Activated naive CD8-positive, alpha-beta T cell (primary cell): ENCODE results near the gene SHC3.
A peak's percentile ranks its signal among the peaks of the same experiment; 100 is the strongest.
"Not testable (repeated sequence)": the region's sequence is repeated elsewhere in the genome, so short reads cannot be mapped to it uniquely, and the experiment has no call there.

ENCODE experiments used
- H3K27ac Mint-ChIP-seq: one replicate; pipeline ENCODE4 v1.8.0; 2021; ENCODE audit warnings: mixed read lengths
- H3K27me3 Mint-ChIP-seq: one replicate; pipeline ENCODE4 v1.8.0; 2021; ENCODE audit warnings: mixed read lengths
- H3K36me3 Mint-ChIP-seq: one replicate; pipeline ENCODE4 v1.8.0; 2021; ENCODE audit warnings: mixed read lengths
- H3K4me1 Mint-ChIP-seq: one replicate; pipeline ENCODE4 v1.8.0; 2021; ENCODE audit warnings: low read depth, mixed read lengths
- H3K4me3 Mint-ChIP-seq: one replicate; pipeline ENCODE4 v1.8.0; 2021; ENCODE audit warnings: mild to moderate bottlenecking, mixed read lengths
- H3K9me3 Mint-ChIP-seq: one replicate; pipeline ENCODE4 v1.8.0; 2021; ENCODE audit warnings: low read depth, mixed read lengths

SHC3 gene

GRCh38 chr9:89177944-89178829 lies at the start of gene SHC3:
TSS of gene SHC3 (minus strand) at chr9:89178818. CDS start at chr9:89178460, 358 bp downstream.
- Mint-ChIP-seq H3K27me3 (peaks cover 36% of the 10 kb centered on the region), H3K4me3 (peak within 1 kb of the TSS; percentile 80), H3K9me3 (no peaks in the 10 kb centered on the region), H3K36me3 (no peaks in the 10 kb centered on the region), H3K27ac (no peak within 1 kb of the TSS), H3K4me1 (peaks cover 26% of the 10 kb centered on the region)

GRCh38 chr9:89225991-89226471 lies 47.4 kb upstream of the SHC3 start:
- no peaks in the 10 kb centered on the region for H3K36me3 Mint-ChIP-seq
- H3K27me3 Mint-ChIP-seq = peaks cover 3% of the 10 kb centered on the region
- H3K4me3 Mint-ChIP-seq = no peak overlapping the region
- H3K9me3 Mint-ChIP-seq = peaks cover 1% of the 10 kb centered on the region
- H3K4me1 Mint-ChIP-seq = no peaks in the 10 kb centered on the region
- H3K27ac Mint-ChIP-seq = no peak overlapping the region

GRCh38 chr9:89225587-89225986 lies 47.0 kb upstream of the SHC3 start:
- H3K4me3 Mint-ChIP-seq = no peak overlapping the region
- peaks cover 3% of the 10 kb centered on the region for H3K27me3 Mint-ChIP-seq
- H3K27ac Mint-ChIP-seq = no peak overlapping the region
- H3K9me3 Mint-ChIP-seq = no peaks in the 10 kb centered on the region
- H3K4me1 Mint-ChIP-seq = no peaks in the 10 kb centered on the region
- H3K36me3 Mint-ChIP-seq = no peaks in the 10 kb centered on the region

- H3K4me3 Mint-ChIP-seq = no peak overlapping the region
- H3K27me3 Mint-ChIP-seq = peaks cover 3% of the 10 kb centered on the region
Measured at GRCh38 chr9:89225036-89225435, 46.4 kb upstream of the SHC3 start.

GRCh38 chr9:89224633-89225032 lies 46.0 kb upstream of the SHC3 start:
- no peaks in the 10 kb centered on the region for H3K9me3 Mint-ChIP-seq
- H3K4me1 Mint-ChIP-seq = no peaks in the 10 kb centered on the region
- H3K36me3 Mint-ChIP-seq = no peaks in the 10 kb centered on the region
- no peak overlapping the region for H3K27ac Mint-ChIP-seq
- H3K27me3 Mint-ChIP-seq = peaks cover 3% of the 10 kb centered on the region
- H3K4me3 Mint-ChIP-seq = no peak overlapping the region

More at GRCh38 chr9:89225036-89225435, 46.4 kb upstream of the SHC3 start:
- Mint-ChIP-seq H3K27ac (no peak overlapping the region), H3K9me3 (no peaks in the 10 kb centered on the region), H3K4me1 (no peaks in the 10 kb centered on the region), H3K36me3 (no peaks in the 10 kb centered on the region)

- Mint-ChIP-seq H3K4me3 (no peak overlapping the region), H3K27ac (no peak overlapping the region), H3K4me1 (no peaks in the 10 kb centered on the region), H3K9me3 (no peaks in the 10 kb centered on the region), H3K27me3 (peaks cover 3% of the 10 kb centered on the region), H3K36me3 (no peaks in the 10 kb centered on the region)
Measured at GRCh38 chr9:89223396-89223977, 44.9 kb upstream of the SHC3 start.

- H3K4me1 Mint-ChIP-seq = no peaks in the 10 kb centered on the region
- H3K27ac Mint-ChIP-seq = no peak overlapping the region
- peaks cover 1% of the 10 kb centered on the region for H3K27me3 Mint-ChIP-seq
- H3K36me3 Mint-ChIP-seq = no peaks in the 10 kb centered on the region
- no peak overlapping the region for H3K4me3 Mint-ChIP-seq
- H3K9me3 Mint-ChIP-seq = no peaks in the 10 kb centered on the region
Measured at GRCh38 chr9:89219637-89220036, 41.0 kb upstream of the SHC3 start.

GRCh38 chr9:89218040-89218928 lies 39.7 kb upstream of the SHC3 start:
- no peak overlapping the region for H3K4me3 Mint-ChIP-seq
- no peaks in the 10 kb centered on the region for H3K36me3 Mint-ChIP-seq
- H3K27me3 Mint-ChIP-seq = peaks cover 1% of the 10 kb centered on the region
- H3K9me3 Mint-ChIP-seq = no peaks in the 10 kb centered on the region
- no peaks in the 10 kb centered on the region for H3K4me1 Mint-ChIP-seq
- H3K27ac Mint-ChIP-seq = no peak overlapping the region

- no peaks in the 10 kb centered on the region for H3K9me3 Mint-ChIP-seq
- no peaks in the 10 kb centered on the region for H3K4me1 Mint-ChIP-seq
- H3K36me3 Mint-ChIP-seq = no peaks in the 10 kb centered on the region
- no peak overlapping the region for H3K27ac Mint-ChIP-seq
- peaks cover 1% of the 10 kb centered on the region for H3K27me3 Mint-ChIP-seq
- H3K4me3 Mint-ChIP-seq = no peak overlapping the region
Measured at GRCh38 chr9:89215342-89215741, 36.7 kb upstream of the SHC3 start.

- Mint-ChIP-seq H3K9me3 (no peaks in the 10 kb centered on the region), H3K27me3 (peaks cover 1% of the 10 kb centered on the region), H3K4me3 (no peak overlapping the region), H3K36me3 (no peaks in the 10 kb centered on the region), H3K27ac (no peak overlapping the region), H3K4me1 (no peaks in the 10 kb centered on the region)
Measured at GRCh38 chr9:89213396-89213880, 34.8 kb upstream of the SHC3 start.

GRCh38 chr9:89212171-89212570 lies 33.6 kb upstream of the SHC3 start:
- Mint-ChIP-seq H3K27me3 (peaks cover 1% of the 10 kb centered on the region), H3K9me3 (no peaks in the 10 kb centered on the region), H3K4me1 (no peaks in the 10 kb centered on the region), H3K27ac (no peak overlapping the region), H3K4me3 (no peak overlapping the region), H3K36me3 (no peaks in the 10 kb centered on the region)

GRCh38 chr9:89209311-89209710 lies 30.7 kb upstream of the SHC3 start:
- not testable (repeated sequence) for H3K9me3 Mint-ChIP-seq, H3K36me3 Mint-ChIP-seq

GRCh38 chr9:89207026-89207425 lies 28.4 kb upstream of the SHC3 start:
- Mint-ChIP-seq H3K4me1 (no peaks in the 10 kb centered on the region), H3K27ac (no peak overlapping the region), H3K27me3 (no peaks in the 10 kb centered on the region), H3K36me3 (no peaks in the 10 kb centered on the region), H3K9me3 (peaks cover 9% of the 10 kb centered on the region), H3K4me3 (no peak overlapping the region)

More at GRCh38 chr9:89209311-89209710, 30.7 kb upstream of the SHC3 start:
- H3K4me1 Mint-ChIP-seq, H3K4me3 Mint-ChIP-seq, H3K27ac Mint-ChIP-seq, H3K27me3 Mint-ChIP-seq: not testable (repeated sequence)

- Mint-ChIP-seq H3K27ac (no peak overlapping the region), H3K27me3 (no peaks in the 10 kb centered on the region), H3K4me1 (no peaks in the 10 kb centered on the region), H3K9me3 (peaks cover 9% of the 10 kb centered on the region), H3K36me3 (no peaks in the 10 kb centered on the region), H3K4me3 (no peak overlapping the region)
Measured at GRCh38 chr9:89204801-89205200, 26.2 kb upstream of the SHC3 start.
